Right atrium auricular region (tissue), 2 donors: ENCODE results near the gene CALHM4. TPM values are rescaled to one million over a fixed set of nuclear protein-coding genes. Genes with fewer than 3 reads are reported as not detected.
A peak's percentile ranks its signal among the peaks of the same experiment; 100 is the strongest.

Experiments used
- DNase-seq: peaks from one replicate; pipeline ENCODE4 v3.0.0-alpha.2; 2019; ENCODE audit warnings: low spot score
- H3K27ac ChIP-seq, 2 donors: fragments of 200-600 bp; sonication (generic); 1 replicate in 1 of 2; 2 replicates in 1 of 2; pipeline ENCODE4 v1.5.1; 2016 to 2019
- H3K27me3 ChIP-seq, 2 donors: fragments of 200-600 bp; sonication (generic); one replicate each; pipeline versions ENCODE4 v1.5.1 to v1.6.0; 2017 to 2019
- H3K36me3 ChIP-seq: fragments of 200-600 bp; sonication (generic); one replicate; pipeline ENCODE4 v1.5.1; 2016
- H3K4me1 ChIP-seq, 2 donors: fragments of 200-600 bp; sonication (generic); one replicate each; pipeline versions ENCODE4 v1.5.1 to v1.6.0; 2017 to 2019
- H3K4me3 ChIP-seq, 2 donors: fragments of 200-600 bp; sonication (generic); 1 replicate in 1 of 2; 2 replicates in 1 of 2; pipeline ENCODE4 v1.5.1; 2017 to 2019; ENCODE audit warnings: mild to moderate bottlenecking in 1 of 2, moderate library complexity in 1 of 2
- H3K9me3 ChIP-seq, 2 donors: fragments of 200-600 bp; sonication (generic); one replicate each; pipeline ENCODE4 v1.5.1; 2019
- total RNA-seq, 2 donors: library from RNA; depleted of rRNA; stranded (reverse); fragments of >200 nt; gene quantifications; one replicate each; pipeline ENCODE4 v1.1.0, GENCODE V29; 2016
- TF ChIP-seq, protein P1 (sequence below), 2 donors: fragments of 200-600 bp; sonication (generic); IDR thresholded peaks; one replicate each; pipeline ENCODE4 v1.5.1; 2019; ENCODE audit warnings: antibody characterized with exemption in 2 of 2

The CALHM4 gene, protein sequence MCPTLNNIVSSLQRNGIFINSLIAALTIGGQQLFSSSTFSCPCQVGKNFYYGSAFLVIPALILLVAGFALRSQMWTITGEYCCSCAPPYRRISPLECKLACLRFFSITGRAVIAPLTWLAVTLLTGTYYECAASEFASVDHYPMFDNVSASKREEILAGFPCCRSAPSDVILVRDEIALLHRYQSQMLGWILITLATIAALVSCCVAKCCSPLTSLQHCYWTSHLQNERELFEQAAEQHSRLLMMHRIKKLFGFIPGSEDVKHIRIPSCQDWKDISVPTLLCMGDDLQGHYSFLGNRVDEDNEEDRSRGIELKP
- total RNA-seq = not detected

- DNase-seq = no peak
- no peak within 1 kb of the TSS for H3K4me3 ChIP-seq
- H3K27me3 ChIP-seq = no peaks in the 10 kb centered on the region
- peaks cover 0 to 7% of the 10 kb centered on the region in 2 donors for H3K4me1 ChIP-seq
- no peaks in the 10 kb centered on the region for H3K36me3 ChIP-seq
- H3K27ac ChIP-seq = no peak within 1 kb of the TSS
- no peaks in the 10 kb centered on the region for H3K9me3 ChIP-seq
- TF ChIP-seq, protein P1, sequence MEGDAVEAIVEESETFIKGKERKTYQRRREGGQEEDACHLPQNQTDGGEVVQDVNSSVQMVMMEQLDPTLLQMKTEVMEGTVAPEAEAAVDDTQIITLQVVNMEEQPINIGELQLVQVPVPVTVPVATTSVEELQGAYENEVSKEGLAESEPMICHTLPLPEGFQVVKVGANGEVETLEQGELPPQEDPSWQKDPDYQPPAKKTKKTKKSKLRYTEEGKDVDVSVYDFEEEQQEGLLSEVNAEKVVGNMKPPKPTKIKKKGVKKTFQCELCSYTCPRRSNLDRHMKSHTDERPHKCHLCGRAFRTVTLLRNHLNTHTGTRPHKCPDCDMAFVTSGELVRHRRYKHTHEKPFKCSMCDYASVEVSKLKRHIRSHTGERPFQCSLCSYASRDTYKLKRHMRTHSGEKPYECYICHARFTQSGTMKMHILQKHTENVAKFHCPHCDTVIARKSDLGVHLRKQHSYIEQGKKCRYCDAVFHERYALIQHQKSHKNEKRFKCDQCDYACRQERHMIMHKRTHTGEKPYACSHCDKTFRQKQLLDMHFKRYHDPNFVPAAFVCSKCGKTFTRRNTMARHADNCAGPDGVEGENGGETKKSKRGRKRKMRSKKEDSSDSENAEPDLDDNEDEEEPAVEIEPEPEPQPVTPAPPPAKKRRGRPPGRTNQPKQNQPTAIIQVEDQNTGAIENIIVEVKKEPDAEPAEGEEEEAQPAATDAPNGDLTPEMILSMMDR (IDR thresholded peaks at IDR 0.05) = no peak
Observed at GRCh38 chr6:116553451-116553850, at the start of gene CALHM4. TSS of gene CALHM4 (plus strand) at chr6:116553751. CDS start at chr6:116553794, 43 bp downstream.

DNA sequence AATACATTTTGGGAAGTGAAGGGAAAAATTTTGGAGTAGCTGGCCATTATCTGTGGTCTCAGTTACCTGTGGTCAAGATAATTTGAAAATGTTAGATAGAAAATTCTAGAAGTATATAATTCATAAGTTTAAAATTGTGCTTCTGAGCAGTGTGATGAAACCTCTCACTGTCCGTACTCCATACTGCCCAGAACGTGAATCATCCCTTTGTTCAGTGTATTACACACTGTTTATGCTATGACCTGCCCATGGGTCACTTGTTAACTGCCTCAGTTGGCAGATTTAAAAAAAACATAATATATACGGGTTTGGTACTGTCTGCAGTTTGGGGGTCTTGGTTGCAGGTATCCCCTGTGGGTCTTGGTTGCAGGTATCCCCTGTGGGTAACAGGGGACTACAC, 46.2 kb upstream of the CALHM4 start:
- no peak overlapping the region for H3K4me3 ChIP-seq
- H3K36me3 ChIP-seq = no peaks in the 10 kb centered on the region
- no peaks in the 10 kb centered on the region for H3K9me3 ChIP-seq
- TF ChIP-seq, protein P1 (IDR thresholded peaks at IDR 0.05) = no peak
- H3K27me3 ChIP-seq = no peaks in the 10 kb centered on the region
- H3K27ac ChIP-seq = no peak overlapping the region
- no peak for DNase-seq
- H3K4me1 ChIP-seq = no peaks in the 10 kb centered on the region

DNA sequence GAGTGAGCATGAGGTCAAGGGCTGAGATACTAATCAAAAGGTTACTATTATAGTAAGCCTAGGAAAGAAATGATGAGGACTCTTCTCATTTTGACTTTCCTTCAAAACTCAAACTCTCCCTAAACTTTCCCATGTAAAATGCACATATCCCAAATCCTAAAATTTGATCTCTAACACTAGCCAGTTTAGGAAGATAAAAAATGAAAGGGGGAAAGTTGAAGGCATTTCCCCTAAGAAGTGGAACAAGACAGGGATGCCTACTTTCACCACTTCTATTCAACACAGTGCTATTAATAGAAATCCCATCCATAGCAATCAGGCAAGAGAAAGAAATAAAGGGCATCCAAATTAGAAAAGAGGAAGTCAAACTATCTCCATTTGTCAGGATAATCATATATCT, 45.0 kb upstream of the CALHM4 start:
- Histone ChIP-seq H3K4me3 (no peak overlapping the region), H3K27me3 (no peaks in the 10 kb centered on the region), H3K36me3 (no peaks in the 10 kb centered on the region), H3K27ac (no peak overlapping the region), H3K4me1 (no peaks in the 10 kb centered on the region), H3K9me3 (no peaks in the 10 kb centered on the region)
- TF ChIP-seq, protein P1 (IDR thresholded peaks at IDR 0.05) = no peak
- DNase-seq = no peak

DNA sequence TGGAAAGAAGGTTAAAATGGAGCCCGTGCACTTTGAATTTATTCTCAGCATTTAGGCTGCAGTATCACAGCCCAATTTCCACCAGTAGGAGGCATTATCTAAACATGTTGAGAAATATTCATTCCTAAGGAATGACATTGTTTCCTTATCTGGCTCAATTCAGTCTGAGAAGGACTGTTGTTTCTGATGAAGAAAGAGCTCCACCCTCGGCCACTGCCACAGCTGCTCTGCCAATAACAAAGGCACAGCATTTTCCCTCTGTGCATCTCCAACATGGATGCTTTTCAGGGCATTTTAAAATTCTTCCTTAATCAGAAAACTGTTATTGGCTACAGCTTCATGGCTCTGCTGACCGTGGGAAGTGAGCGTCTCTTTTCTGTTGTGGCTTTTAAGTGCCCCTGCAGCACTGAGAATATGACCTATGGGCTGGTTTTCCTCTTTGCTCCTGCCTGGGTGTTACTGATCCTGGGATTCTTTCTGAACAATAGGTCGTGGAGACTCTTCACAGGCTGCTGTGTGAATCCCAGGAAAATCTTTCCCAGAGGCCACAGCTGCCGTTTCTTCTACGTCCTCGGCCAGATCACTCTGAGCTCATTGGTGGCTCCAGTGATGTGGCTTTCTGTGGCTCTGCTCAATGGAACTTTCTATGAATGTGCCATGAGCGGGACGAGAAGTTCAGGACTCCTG, 42.0 kb upstream of the CALHM4 start, which contains the start of gene CALHM5:
TSS of gene CALHM5 (plus strand) at position 216 of the 687 bp plus-strand sequence. CDS start at position 274, 58 bp downstream.
- H3K4me3 ChIP-seq = peak within 1 kb of the TSS; percentile 34 to 51
- DNase-seq = peak; percentile 79
- peak within 1 kb of the TSS; percentile 80 to 88 for H3K27ac ChIP-seq
- H3K27me3 ChIP-seq = no peaks in the 10 kb centered on the region
- H3K36me3 ChIP-seq = peaks cover 10% of the 10 kb centered on the region
- TF ChIP-seq, protein P1 (IDR thresholded peaks at IDR 0.05) = peak; percentile 30 to 73
- no peaks in the 10 kb centered on the region for H3K9me3 ChIP-seq
- no peaks in the 10 kb centered on the region for H3K4me1 ChIP-seq

DNA sequence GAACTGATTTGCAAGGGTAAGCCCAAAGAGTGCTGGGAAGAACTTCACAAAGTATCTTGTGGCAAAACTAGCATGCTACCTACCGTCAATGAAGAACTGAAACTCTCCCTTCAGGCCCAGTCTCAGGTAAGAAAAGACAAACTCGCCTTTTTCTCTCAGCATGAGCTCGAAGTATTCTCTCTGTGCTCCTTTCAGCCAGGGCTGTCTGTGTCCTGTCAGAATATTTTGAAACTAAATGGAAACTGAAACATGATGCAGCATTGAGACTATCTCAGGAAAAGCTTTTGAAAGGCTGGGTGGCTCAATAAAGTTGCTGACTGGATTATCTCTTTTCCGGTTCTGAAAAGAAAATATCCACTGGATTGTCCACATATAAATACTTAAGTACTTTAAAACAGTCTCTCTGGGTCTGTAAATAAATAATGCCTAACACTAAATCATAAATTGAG, 41.4 kb upstream of the CALHM4 start:
- Histone ChIP-seq H3K27ac (peak overlapping the region; percentile 80 to 88), H3K9me3 (no peaks in the 10 kb centered on the region)

More for the DNA sequence above, 41.4 kb upstream of the CALHM4 start:
- no peak for DNase-seq
- Histone ChIP-seq H3K36me3 (peaks cover 10% of the 10 kb centered on the region), H3K4me3 (peak overlapping the region; percentile 34 to 51), H3K27me3 (no peaks in the 10 kb centered on the region), H3K4me1 (no peaks in the 10 kb centered on the region)
- TF ChIP-seq, protein P1 (IDR thresholded peaks at IDR 0.05) = no peak
